ENCODE results near the gene DBH.

The DBH gene

DNA sequence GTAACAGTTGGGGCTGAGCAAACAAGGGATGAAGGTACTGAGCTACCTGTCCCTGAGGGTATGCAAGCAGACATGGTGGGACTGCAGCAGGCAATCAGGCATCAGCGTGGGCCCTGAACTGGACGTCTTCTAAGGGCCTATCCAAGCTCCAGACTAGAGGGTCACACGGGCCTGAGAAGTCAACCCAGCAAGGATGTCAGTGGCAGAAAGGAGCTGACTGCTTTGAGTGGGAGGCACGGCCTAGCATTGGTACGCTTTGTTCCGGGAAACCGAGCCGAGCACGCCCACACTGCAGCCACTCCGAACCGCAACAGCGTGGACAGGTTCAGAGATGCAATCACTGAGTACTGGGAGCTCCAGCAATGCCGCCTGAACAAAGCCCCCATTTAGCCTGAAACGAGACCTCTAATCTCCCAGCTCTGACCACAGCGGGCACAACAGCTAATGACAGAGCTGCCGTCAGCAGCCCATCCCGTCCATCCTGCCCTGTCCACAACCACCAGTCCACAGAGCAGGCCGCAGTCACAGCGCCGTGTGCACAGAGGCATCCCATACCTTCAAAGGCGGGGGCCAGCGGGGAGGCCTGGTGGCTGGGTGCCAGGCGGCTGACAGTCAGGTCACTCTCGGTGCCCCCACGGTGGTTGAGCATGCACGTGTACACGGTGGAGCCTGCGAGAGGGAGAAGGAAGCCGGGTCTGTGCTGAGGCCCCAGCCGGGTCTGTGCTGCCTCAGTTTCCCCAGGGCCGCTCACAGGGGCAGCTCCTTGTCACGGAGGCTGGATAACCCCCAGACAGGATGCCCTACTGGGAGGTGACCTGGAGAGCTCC lies 57.8 kb downstream of the DBH start:
- TF ChIP-seq CTCF (IDR thresholded peaks at IDR 0.05), result no peak
- no peak for TF ChIP-seq ZFX (IDR thresholded peaks at IDR 0.05; ENCODE audit: borderline replicate concordance)
- H3K27ac ChIP-seq, result no peak overlapping the region

DNA sequence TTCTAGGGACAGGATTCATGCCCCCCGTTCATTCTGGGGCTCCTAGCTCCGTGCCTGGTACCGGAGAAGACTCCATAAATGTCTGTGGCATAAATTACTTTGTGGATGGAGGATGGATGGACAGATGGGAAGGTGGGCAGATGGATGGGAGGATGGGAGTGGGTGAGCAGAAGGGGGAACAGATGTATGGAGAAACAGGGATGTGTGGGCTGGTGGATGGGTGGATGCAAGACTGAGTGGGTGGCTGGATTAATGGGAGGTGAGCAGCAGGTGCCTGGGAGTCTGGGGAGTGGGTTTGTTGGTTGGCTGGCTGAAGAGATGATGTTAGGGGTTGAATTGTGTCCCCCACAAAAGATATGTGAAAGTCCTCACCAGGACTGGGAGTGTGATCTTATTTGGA lies 58.5 kb downstream of the DBH start:
- no peak overlapping the region for H3K27ac ChIP-seq
- no peak for TF ChIP-seq CTCF (IDR thresholded peaks at IDR 0.05)

DNA sequence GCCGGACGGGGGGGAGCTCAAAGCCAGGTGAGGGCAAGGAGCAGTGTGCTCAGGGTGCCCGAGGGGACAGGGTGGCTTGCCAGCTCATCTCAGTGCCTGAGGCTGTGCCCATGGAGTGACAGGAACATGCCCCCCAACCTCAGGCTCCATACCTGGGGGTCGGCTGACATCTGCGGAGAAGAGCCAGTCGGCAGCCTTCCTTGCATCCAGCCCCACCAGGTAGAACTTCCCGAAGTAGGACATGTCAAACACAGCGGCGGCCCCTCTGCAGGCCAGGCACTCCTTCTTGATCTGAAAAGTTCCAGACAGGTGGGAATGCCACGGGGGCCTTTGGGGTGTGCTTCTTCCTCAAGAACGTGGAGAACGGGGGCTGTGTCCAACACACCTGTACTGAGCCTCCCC lies 59.9 kb downstream of the DBH start:
- TF ChIP-seq CTCF (IDR thresholded peaks at IDR 0.05), result no peak
- no peak for TF ChIP-seq ZFX (IDR thresholded peaks at IDR 0.05; ENCODE audit: borderline replicate concordance)
- no peak overlapping the region for H3K27ac ChIP-seq

GRCh38 chr9:133699546-133699945 lies 63.4 kb downstream of the DBH start:
- TF ChIP-seq CTCF (IDR thresholded peaks at IDR 0.05), result no peak
- no peak for TF ChIP-seq ZFX (IDR thresholded peaks at IDR 0.05; ENCODE audit: borderline replicate concordance)
- no peak overlapping the region for H3K27ac ChIP-seq

GRCh38 chr9:133700819-133701320 lies 64.7 kb downstream of the DBH start:
- no peak for TF ChIP-seq ZFX (IDR thresholded peaks at IDR 0.05; ENCODE audit: borderline replicate concordance)
- no peak for TF ChIP-seq CTCF (IDR thresholded peaks at IDR 0.05)
- H3K27ac ChIP-seq, result no peak overlapping the region

DNA sequence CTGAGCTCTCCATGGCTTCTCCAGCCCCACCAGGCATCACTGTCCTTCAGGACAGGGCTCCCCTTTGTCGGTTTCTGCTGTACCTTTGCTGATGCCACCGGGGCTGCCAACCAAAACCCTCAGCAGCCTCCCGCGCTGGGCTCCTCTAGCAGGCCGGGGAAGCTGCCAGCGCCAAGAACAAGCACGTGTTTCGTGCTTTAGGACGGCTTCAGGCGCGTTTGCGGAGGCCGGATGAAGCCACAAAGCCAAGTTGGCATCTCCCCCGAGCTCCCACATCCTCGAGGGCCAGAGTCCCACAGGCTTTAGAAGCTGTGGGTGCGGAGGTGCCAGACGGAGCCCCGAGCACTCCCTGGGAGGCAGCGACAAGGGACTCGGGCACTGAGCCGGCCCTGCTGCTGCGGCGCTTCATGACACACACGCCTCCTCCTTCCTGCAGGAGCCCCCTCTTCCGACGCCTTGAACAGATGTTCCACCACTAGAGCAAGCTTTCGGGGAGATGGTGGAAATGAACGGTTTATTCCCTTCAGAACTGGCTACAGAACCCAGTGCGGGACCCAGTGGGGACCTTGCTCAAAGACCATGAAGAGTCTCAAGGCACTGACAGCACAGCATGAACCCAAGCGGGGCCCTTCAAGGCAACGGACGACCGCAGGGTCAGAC lies 65.3 kb downstream of the DBH start:
- H3K27ac ChIP-seq, result no peak overlapping the region
- TF ChIP-seq ZFX (IDR thresholded peaks at IDR 0.05; ENCODE audit: borderline replicate concordance) (no peak), CTCF (IDR thresholded peaks at IDR 0.05) (no peak)
